ENCODE measurements around the gene ZNF385A.

ZNF385A gene

DNA sequence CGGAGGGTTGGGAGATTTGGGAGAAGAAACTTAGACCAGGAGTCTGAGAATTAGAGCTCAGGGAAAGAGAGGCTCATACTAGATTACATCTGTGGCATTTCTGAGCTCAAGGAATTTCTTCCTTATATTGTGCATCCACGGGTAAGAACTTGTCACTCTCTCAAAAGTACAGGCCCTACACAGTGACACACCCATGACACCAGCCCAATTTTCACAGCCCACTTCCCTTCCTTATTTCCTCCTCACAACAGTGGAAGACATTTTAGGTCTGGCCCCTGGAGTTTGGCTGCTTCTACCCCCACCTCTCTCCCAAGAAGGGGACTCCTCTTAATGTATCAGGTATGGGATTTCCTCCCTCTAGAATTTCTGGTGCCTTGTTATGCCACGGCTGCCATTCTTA, 9.2 kb upstream of the ZNF385A start:
- no peak for DNase-seq (ENCODE audit: low read depth in 2 of 2)

DNA sequence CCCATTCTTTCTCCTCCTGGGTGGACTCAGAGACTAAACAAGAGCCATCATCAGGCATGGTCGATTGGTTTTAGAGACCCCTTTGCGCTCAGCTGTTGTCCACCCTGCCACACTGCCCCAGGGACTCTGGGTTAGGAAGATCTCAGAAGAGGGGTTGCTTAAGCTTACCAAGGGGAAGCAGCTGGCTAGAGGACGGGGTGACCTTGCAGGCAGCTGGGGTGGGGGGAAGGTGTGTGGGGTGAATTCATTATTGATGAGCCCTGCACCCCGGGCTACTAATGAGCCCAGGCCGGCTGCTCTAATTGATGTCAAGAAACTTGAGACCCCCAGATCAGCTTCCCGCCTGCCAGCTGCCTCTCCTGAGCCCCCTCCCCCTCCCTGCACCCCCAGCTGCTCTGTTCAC, 8.7 kb upstream of the ZNF385A start:
- DNase-seq (ENCODE audit: low read depth in 2 of 2): no peak

DNA sequence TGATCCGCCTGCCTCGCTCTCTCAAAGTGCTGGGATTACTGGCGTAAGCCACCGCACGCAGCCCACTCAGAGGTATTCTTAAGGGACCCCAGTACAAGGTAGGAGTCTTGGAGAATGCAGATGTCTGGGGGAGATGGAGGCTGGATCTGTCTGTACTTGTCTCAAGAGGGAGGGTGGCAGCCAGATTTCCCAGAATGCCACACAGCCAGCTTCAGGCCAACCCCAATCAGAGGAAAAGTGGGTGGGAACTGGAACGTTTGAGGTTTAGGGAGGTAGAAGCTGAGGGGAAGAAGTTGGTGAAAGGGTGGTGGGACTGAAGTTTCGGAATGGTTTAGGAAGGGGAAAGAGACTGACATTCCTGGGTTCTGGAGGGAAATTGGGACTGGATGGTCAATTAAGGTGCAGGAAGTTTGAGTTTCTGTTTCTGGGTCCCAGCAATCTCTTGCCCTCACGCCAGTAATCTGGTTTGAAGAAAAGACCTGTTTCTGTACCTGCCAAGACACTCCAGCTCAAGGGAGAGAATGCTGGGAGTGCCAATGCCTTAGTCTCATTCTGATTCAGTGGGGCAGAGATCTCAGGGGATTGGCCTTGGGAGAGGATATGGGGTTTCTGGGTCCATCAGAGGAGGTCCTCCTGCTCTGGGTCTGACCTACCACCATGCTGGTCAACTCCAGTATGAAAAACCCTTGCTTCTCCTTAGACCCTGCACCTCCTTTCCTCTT, 8.1 kb upstream of the ZNF385A start:
- DNase-seq (ENCODE audit: low read depth in 2 of 2): no peak

DNA sequence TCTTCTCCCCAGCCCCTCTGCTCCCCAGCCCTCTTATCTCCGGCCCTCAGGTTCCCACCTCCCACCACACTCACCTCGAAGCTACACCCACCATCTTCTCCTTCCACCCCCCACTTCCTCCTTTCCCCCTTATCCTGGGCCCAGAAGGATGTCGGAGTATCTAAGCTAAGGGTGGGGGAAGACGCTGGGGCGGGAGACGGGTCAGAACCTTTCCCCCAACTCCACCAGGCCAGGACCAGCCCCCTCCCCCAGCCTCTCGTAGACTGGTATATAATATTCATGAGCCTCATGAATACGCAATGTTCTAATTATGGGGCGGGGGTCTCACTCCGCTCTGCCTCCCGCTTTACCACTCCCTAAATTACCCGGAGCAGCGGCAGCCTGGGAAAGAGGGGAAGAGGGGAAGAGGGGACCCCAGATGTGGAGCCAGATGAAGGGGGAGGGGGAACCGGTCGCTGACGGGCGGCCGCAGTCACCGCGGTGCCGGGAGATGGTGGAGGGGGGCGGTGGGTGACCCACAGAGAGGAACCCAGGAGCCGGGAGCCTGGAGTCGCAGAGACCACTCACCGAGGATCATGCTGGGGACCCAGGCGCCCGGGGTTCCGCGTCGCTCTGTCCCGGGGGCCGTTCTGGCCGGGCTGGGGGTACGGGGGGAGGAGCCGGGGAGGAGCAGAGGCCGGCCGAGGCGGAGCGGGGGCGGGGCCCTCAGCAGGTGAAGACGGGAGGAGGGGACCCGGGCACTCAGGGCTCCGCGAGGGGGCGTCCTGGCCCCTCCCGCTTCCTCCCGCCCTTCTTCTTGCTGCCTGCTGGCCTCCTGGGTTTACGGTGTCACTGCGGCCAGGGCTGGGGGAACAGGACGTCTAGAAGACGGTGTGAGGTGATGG, 6.4 kb upstream of the ZNF385A start:
- DNase-seq (ENCODE audit: low read depth in 2 of 2): peak; percentile 39 to 44

DNA sequence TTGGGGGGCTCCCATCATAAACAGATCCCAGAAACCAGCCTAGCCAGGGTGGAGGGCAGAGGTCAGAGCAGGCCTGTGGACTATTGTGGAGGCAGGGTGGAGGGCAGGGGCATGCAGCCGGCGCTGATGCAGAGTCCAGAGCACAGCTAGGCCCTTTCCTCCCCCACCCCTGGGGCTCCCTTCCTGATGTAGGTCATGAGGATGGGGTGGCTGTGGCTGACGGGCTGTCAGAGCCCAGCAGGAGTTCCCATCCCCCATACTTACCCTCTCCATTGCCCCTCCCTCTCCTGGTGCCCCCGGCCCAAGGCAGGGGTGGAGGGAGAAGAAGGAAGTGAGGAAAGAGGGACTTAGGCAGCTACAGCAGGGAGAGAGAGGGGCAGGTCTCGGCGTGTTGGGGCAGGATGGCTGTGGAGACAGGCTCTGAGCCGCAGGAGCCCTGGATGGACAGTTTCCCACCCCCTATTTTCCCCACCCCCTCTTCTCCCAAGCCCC, 5.7 kb upstream of the ZNF385A start:
- no peak for DNase-seq (ENCODE audit: low read depth in 2 of 2)

DNA sequence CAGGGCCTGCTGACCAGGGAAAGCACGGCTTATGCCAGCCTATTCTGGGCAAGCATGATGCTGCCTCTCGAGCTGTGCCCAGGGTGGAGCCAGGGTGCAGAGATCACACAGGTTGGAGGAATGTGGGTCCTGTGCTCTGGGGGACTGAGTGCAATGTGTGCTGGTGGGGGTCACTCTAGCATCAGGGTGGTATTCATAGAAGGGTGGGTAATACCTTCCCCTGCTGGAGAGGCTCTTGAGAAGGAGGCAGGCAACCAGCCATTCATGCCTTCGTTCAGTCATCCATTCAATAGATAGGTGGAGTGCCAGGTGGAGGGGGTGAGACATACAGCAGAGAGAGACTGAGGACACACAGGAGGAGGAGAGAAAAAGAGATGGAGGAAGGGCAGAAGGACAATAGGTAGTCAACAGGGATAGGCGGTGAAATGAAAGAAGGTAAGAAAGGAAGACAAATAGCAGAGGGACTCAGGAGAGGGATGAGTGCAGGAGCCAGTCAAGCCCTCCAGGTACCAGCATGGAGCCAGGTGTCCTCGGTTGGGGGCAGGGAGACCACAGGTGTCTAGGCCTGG, 5.2 kb upstream of the ZNF385A start:
- DNase-seq (ENCODE audit: low read depth in 2 of 2): no peak

DNA sequence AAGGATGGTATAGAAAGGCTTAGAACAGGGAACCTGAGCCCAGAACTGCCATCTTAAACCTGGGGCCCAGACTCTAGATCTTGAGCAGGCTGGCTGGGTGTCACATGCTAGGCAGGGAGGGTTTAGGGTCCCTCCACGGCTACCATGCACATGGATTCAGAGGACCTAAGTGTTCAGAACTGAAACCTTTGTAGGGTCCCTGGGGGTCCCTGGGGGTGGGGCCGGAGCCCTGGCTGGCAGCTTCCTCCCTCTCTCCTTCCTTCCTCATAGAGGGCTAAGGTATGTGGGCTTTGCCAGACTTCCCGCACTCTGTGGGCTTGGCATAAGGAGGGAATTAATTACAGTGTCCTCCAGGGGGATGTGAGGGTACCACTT, 4.6 kb upstream of the ZNF385A start:
- no peak for DNase-seq (ENCODE audit: low read depth in 2 of 2)

DNA sequence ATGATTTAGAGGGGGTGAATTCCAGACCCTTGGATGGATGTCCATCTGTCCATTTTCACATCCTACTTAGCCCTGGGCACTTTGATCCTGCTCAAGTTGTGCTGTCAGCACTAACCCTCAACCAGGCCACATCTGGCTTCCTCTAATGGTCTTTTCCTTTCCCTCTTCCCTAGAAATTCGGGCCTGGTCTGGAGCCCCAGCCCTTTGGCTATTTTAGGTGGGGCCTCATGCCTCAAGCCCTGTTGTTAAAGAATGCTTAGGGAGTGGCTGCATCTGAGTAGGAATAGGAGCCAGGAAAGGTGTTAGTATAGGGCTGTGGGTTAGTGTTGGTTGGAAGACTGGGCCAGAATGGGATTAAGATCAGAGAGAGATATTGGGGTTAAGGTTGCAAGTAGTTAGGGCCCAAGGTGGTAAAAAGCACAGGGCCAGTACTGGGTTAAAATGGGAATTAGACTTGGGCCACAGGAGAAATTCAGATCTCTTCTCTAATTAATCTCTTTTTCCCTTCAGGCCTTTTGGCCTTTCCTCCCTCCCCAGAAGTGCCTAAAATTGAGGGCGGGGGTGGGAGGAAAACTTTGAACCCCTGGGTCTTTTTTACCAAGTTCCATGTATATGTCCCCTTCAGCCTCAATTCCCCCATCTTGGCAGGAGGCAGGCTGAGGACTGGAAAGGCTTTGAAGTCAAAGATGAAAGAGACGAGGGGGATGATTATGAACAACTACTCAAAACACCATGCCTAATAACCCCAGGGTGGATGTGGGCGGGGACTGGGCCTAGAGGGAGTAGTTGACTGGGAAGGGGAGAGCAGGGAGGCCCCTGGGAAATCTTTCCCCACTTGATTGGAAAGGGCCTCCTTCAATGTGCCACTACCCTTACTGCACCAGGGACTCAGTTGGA, 4.0 kb upstream of the ZNF385A start:
- no peak for DNase-seq (ENCODE audit: low read depth in 2 of 2)

DNA sequence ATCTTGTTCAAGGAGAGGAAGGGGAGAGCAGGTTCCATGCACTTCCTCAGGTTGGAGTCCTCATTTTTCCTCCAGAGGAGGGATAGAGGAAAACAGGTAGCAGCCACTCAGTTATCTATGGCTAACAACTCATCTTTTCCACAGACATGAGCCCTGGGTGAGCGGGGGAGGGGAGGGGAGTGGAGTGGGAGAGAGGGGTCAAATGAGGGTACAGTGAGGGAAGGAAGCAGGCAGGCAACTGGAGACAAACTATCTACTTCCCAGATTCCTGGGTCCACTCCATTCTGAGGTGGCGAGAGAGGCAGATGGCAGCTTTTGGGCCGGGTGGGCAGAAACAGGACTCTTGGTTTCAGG, 2.6 kb upstream of the ZNF385A start:
- no peak for DNase-seq (ENCODE audit: low read depth in 2 of 2)

DNA sequence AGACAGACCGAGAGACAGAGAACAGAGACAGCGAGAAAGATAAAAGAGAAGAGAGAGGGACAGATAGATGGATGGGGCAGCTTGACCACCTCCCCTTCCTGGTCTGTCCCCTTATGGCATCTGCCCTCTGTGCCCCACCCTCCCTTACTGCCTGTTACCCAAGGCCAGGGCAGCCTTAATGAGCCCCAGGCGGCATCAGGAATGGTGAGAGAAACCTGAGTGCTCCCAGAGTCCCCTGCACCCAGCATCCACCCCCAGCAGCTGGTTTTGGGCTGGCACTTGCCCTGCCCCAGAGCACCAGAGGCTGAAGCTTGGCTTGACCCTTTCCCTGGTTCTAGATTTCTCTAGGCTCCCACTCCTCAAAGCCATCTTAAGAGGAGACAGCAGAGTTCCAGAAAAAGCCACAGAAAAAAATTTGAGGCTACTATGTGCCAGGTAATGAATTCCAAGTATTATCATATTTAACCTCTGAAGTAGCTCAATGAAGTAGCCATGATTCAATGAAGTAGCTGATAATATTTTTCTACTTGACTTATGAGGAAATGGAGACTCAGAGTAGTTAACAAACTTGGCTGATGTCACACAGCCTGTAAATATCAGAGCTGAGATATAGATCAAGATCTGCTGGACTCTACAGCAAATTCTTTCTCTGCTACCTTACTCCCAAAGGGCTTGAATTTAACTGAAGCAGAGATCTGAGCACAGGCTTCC, 2.0 kb upstream of the ZNF385A start:
- DNase-seq (ENCODE audit: low read depth in 2 of 2): no peak

DNA sequence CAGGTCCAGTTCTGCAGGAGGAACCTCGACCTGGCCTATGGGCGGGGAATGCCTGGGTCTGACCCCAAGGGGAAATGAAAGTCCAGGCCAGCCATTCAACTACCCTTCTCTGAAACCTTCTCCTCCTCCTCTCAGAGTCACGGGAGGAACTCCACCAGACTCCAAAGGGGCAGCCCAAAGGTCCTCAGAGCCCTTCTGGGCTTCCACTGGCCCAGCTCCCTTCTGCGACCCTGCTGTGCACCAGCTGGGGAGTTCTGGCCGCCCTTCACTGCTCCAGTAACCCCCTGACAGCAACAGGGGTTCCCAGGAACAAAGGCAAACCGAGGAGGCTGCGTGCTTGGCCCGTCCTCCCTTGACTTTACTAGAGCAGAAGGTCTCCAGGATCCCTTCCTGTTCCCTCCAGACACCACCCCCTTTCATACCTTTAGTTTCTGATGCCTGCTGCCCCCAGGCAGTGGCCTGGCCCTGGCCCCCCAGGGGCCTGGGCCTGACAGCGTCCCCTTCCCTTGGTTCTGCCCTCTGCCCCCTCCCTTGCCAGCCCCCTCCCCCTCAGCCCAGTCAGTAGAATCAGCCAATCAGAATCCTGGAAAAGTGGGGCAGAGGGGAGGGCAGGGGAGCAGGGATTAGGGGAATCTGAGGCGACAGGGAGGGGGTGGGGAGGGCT, 850 bp upstream of the ZNF385A start:
- no peak for DNase-seq (ENCODE audit: low read depth in 2 of 2)

DNA sequence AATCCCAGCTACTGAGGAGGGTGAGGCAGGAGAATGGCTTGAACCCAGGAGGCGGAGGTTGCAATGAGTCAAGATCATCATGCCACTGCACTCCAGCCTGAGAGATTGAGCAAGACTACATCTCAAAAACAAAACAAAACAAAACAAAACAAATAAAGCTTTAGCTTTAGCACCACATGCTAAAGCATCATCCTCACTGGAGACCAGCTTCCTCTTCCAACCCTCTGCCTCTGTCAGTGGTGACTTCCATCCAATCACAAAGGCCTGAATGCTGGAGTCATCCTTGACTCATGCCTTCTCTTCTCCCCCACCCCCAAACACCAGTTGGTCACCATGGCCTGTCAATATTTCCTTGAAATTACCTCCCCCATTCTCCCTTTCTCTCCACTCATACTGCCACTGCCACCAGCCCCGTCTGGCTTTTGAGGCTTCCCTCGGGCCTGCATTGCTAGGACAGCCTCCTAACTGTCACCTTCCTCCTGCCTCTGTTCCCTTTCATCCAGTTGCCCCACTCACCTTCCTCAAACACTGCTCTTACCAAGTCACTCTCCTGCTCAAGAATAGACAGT, 1.4 kb downstream of the ZNF385A start:
- DNase-seq (ENCODE audit: low read depth in 2 of 2): no peak

DNA sequence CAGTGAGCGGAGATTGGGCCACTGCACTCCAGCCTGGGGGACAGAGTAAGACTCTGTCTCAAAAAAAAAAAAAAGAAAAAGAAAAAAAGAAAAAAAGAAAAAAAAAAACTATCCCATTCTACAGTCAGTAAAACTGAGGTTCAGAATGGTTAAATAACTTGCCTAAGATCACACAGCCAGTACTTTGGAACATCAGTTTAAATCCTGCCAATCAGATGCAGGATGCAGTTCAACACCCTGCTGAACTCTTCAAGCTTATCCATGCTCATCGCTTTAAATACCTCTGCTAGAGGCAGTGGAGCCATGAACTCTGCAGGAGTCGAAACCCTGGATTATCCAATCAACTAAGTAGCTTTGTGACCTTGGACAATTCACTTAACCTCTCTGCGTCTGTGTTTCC, 3.4 kb downstream of the ZNF385A start:
- DNase-seq (ENCODE audit: low read depth in 2 of 2): no peak

DNA sequence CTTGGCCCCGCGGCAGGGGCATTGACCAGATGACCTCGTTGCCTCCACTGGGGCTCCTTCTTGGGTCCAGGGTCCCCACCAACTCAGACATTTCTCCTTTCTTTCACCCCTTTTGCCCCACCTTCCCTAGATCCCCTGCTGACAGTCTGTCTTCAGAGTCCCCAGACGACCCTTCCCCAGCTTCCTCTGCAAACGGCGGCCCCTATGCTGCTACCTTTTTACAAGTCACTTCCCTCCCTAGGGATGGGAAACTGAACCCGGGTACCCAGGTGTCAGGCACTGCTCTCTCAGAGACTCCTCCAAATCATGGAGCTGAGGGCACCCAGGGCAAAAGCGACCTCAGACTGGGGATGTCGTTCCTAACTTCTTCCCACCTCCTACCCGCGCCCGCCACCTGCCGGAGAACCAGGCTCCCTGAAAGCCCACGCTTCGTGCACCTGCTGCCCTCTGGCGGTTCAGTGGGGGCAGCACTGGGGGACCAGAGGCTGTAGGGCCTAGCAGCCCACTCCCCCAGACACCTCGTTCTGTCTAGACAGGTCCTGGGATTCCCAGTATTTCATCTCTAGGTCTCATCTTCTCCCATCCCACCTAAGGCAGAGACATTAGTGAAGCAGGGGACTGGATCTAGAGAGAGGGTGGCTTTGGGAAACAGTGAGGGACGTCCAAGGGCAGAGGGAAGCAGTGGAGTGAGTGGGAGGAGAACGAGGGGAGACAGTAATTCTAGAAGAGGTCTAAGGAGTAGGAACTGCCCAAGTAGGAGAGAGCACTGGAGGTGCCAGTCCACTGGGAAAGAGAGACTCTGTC, 4.9 kb downstream of the ZNF385A start:
- peak; percentile 68 to 76 for DNase-seq (ENCODE audit: low read depth in 2 of 2)

DNA sequence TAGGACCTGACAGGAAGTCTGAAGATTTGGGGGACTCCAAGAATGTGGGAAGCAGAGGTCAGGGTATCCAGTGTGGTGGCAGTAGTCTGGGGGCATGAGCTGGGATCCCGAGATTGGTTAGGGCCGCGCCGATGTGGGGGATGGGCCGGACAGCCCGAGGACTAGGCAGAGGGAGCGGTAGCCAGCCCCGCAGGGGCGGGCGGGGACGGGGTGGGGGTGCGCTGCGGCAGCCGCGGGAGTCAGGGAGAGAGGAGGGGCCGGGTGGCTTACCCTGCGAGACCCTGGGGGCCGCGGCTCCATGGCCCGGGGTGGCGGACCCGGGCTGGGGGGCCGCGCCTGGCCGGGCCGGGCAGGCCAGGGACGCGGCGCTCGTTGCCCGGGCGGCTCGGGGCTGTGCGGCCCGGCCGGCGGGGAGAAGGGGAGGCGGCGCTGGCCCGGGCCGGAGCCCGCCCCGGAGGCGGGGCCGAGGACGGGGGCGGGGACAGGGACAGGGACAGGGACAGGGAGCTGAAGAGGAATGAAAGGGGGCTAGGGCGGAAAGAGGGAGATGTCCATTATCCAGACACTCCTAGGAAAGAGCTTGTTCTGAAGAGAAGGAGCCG, 5.6 kb downstream of the ZNF385A start:
- no peak for DNase-seq (ENCODE audit: low read depth in 2 of 2)

DNA sequence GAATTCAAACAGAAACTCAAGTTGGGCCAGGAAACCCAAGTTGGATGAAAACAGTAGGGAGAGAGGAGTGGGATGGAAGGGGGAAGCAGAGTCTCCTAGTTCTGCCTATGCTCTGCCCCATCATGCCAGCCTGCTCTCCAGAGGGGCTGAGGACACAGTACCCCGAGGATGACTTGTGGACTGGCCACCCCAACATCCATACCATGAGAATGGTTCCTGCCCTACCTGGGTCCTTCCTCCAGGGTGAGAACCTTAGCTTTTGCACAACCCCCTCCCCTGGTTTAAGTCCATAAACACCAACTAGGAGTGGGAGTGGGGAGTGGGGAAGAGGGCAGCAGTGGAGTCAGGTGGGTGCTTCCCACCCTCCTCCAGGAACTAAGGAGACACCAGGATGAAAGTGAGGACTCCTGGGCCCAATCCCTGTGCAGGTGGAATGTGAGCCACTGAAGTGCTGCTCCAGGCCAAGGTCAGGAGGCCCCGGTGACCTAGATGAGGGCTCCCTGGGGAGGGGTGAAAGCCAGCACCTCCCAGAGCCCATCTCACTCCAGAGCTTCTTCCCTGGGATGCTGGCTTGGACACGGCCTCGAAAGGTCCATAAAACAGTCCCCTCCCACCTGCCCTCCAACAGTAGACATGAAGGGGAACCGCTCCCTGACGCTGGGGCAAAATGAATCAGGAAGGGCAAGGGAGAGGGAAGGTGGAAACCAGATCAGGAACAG, 6.6 kb downstream of the ZNF385A start:
- DNase-seq (ENCODE audit: low read depth in 2 of 2): no peak

DNA sequence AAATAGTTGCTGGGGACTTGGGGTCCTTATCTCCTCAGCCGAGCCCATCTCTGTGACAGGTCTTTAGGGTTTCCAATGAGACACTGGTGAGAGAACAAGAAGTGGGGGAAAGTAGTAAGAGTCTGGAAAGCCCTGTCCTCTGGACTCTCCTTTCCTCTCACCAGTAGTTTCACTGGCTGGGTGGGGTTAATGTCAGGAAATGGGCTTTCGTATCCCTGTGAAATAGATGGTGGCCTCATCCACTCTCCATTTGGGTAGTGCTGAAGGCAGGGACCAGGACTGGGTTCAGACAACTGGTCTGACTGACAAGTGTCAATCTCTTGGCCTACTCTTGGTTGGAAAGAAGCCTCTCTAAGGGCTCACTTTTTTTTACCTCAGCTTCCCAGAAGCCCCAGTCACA, 7.5 kb downstream of the ZNF385A start:
- no peak for DNase-seq (ENCODE audit: low read depth in 2 of 2)

DNA sequence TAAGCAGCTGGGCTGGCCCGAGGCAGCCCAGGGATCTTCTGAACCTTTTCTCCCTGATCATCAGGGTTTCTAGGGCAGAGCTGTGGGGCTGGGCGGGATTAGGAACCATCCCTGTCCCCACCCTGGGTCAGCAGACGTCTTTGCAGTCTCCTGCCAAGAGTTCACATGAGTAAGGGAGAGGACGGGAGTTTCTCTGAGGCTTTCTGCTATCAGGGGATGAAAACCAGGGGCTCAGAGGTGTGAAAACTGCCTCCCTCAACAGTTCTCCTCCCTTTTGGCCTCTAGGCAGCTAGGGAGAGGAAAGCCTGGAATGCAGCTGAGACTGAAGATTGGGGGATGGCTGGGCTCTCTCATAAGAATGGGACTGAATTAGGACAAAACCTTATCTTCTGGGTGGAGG, 7.9 kb downstream of the ZNF385A start:
- DNase-seq (ENCODE audit: low read depth in 2 of 2): no peak

DNA sequence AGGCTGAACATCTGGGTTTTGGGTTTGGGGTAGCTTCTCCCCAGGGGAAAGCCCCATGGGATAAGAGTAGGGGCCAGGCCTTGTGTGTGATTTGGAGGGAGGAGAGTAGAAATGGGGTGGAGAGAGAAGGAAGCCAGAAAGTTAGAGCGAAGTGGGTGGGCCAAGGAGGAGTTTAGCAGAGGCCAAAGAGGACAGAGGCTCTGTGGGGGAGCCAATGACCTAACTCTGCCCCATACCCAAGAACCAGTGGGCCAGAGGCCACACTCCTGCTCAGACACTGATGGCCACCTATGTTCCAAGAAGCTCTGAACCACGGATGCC, 9.3 kb downstream of the ZNF385A start:
- DNase-seq (ENCODE audit: low read depth in 2 of 2): no peak

Measured in activated CD8-positive, alpha-beta memory T cell treated with anti-CD3 and anti-CD28 coated beads for 4 hours (primary cell).